Inflammatory macrophage (primary cell): ENCODE data around the gene TMEM132D.

ENCODE experiments used
- DNase-seq, 2 donors: peaks; one replicate each; pipeline ENCODE4 v3.0.0-alpha.2; 2020 to 2022

The TMEM132D gene

DNA sequence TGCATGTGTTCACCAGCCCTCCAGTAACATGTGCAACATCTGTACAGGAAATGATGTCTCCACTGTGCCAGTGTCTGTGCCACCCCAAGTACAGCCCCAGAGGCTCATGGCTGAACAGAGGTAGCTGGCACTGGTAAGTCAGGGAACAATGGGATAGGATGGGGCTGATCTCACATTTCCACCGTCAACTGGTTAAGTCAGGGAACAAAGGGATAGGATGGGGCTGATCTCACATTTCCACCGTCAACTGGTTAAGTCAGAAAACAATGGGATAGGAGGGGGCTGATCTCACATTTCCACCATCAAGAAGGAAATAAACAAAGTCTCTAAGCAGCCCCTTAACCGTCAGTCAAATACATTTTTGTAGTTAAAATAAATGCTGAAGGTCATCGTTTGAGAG is 246.6 kb downstream of the TMEM132D start:
- DNase-seq: no peak

DNA sequence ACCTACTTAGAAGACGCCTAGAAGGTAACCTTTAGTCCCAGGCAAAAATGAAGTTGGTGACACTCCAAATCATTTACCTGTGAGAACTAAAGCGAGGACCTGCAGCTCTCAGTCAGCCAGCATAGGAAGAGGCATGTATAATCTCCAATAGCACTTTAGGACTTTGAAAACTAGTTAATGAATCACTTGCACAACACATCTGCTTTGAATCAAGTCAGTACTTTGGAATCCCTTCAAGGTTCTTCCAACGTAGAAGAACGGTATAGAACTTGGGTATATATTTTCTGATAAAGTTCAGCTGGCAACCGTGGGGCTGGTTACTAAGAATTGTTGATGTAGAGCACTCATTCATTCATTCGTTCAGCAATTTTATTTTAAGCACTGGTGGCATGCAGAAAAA is 251.9 kb downstream of the TMEM132D start:
- no peak for DNase-seq

DNA sequence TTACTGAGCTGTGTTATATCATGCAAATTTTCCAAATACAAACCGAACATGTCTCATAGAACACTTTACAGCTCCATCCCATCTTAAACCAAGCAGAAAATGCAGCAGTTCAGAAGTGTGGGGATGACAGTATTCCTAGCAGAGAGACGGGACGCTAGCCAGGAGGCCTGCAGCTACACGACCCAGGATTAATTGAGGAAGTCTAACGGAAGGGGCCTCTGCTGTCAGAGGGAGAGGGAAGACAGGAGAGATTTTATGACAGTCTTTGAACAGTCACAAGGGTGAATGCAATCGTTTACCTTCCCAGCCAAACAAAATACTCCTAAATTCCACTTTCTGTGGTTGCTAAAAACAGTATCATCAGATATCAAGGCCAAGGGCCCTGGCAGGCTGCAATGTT is 261.9 kb downstream of the TMEM132D start:
- no peak for DNase-seq

DNA sequence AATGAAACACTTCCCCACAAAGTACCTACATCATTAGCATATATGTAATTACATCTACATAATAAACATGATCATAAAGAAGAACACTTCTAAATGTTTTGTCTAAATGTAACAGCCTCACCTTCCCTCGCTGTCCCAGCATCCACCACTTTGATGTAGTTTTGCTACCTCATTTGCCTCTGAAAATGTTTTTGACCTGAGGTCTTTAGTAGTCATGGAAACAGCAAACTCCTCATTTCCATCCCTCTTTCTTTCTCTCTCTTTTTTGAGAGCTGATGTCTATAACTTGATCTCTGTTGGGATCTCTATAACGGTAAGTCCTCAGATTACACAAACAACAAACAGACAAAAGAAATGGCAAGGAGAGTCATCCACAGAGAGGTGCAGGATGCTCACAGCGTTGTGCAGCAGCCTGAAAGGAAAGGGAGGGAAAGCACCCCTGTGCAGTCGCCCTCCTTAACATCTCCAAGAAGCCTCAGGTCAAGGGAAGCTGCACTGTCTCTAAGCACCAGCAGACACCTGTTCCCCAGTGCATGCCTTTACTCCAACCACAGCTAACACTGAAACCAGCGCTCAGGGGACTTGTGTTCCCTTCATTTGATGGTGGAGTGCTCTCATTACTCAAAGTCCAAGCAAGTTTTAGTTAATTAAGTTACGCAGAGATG is 268.7 kb downstream of the TMEM132D start:
- DNase-seq: no peak

DNA sequence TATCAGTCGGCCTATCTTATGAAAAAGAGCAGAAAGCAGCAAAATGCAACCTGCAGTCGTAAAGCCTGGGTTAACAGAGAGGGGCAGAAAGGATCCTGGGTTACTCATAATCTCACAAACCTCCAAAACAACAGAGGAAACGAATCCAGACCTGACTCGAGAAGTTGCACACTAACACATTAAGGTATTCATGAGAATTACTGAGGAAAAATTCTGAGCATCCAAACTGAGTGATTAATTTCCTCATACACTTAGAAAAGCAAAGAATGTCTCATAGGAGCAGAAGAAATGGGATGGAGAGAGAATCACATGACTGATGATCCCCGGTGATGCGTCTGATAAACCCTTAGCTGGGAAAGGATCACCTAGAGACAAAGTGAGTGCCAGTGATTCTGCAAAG is 272.5 kb downstream of the TMEM132D start:
- no peak for DNase-seq

DNA sequence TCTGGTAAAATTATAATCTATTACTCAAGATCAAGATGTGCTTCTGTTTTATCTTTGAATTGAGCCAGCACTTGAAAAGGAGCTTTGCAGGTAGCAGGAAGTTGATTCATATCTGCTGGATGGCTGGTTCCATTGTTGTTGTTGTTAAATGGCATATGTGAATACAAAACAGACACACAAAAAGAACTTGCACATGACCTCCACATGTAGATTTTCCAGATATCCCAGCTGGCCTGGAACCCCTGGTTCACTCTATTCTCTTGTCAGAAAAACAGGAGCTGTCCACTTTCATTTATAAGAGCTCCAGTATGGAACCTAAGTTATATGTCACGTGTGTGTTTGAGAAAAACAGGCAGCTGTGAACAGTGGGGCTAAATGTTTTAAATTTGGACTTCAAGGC is 273.9 kb downstream of the TMEM132D start:
- DNase-seq: no peak

DNA sequence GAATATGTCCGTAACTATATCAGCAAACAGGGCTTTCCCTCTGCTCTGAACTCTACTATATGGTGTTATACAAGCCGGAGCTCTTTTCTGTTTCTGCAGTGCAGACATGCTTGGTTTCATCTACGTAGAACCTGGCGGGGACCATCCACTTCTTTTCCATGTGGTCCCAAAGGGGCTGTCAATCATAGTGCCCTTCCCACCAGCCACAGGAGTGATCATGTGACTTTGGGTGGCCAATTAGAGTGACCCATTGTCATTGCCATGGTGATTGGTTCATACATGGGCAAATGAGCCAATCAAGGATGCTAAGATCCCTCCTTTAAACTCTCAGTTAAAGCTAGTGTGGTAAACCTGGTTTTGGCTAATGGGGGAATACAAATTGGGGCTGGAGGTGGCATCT is 281.3 kb downstream of the TMEM132D start:
- DNase-seq: no peak

DNA sequence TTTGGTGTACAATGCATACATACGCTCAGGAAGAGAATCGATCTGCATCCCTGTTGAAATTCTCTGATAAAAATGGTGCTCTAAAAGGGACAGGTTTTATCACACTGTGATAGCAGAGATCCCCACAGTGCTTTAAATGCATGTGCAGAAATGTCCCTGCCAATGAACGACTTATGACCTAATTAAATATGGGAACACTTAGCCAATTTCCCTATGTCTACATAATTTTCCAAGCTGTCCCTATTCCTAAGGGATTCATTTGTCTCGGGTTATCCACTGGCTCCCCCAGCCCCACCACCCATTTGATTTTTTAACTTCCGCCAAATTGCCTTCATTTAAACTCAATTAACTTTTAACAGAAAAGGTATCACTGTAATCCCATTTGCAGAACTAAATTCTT is 284.6 kb downstream of the TMEM132D start:
- DNase-seq: no peak

DNA sequence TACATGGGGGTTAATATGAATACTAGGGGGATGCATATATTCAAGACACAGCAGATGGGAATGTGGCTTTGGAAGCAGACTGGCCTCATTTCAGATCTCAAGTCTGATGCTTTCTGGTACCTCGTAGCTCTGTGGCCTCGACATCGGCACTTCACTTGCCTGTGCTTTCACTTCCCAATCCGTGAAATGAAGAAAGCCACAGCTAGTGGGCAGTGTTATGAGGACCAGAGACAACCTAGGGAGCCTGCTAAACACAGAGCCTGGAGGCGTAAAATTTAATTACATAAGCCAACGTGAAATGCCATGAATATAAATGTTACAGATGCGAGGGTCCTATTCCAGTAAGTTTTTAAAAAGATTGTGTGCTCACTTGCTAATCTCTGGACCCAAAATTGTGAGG is 286.0 kb downstream of the TMEM132D start:
- no peak for DNase-seq

DNA sequence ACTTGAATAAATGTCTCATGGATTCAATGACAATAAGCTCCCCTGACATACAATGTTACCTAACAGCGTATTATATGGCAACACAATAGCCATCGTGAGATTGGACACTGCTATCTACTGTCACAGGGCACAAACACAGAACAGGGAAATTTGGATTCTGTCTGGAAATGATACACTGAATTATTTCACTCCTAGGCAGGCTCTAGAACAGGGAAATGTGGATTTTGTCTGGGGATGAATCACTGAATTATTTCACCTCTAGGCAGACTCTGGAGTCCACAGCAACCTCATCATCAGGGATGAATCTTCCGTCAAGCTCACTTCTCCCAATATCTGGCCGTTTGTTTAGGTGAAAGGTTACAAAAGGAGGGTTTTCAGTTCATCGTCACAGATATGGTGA is 288.8 kb downstream of the TMEM132D start:
- no peak for DNase-seq

DNA sequence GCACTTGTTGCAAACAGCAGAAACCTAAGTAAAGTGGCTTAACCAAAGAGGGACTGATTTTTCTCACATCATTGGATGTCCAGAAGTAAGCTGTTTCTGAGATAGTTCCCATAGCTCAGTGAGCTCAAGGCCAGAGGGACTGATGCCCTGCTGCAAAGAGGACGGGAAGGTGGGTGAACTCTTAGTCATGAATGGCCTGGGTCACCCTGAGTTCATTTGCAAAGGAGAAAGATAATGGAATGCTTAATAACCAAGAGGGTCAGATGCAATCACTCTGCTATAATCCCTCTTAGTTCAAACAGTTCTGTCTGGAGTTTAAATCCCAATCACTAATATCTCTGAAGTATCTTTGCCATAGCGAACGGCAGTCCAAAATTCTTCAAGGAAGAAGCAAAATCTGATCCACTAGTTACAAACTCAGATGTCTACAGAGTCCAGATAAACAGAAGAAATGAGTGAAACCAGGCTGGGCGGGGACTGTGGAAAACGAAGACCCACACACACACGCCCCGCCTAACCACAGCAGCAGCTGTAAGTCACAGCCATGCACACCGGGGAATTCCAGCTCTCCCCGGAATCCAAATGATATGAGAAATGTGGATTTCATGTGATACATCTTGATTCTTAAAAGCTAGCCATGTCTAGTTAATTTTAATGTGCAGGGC is 289.5 kb downstream of the TMEM132D start:
- DNase-seq: no peak

DNA sequence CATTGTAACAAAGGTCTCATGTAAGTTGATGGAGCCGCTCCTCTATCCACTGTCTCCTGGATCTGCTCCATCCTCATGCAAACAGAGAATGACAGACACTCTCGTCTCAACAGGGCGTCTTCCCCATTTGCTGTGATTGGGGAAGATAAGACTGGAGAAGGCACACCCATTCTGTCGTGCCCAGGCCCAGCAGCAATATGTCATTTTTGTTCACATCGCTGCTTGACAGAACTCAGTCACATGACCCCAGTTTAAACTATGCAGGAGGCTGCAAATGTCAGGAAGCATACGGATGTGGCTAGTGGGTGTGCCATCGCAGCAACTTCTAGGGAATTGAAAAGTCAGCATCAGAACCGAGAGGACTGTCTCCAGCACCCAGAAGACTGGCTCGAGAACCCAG is 290.5 kb downstream of the TMEM132D start:
- no peak for DNase-seq

DNA sequence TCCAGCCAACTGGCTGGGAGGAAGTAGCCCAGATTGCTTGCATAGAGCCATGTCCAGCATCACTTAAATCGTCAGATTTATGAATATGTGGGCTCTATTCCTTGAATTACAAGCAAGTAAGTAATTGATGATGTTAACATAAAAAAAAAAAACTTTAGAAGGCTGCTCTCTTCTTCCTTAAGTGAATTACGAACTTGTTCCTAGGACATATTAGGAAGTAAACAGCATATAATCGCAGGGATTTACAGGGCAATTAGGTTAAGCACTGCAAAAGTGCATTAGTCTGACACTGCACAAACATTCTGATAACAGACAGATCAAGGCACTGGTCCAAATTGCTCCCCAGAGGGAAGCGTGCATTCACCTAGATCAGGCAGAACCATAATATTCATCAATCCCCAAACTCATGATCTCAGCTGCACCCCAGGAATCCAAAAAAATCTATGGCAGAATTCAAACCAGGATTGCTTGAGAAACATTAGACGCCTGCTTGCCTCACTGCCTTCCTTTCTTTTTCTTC is 293.2 kb downstream of the TMEM132D start:
- no peak for DNase-seq

DNA sequence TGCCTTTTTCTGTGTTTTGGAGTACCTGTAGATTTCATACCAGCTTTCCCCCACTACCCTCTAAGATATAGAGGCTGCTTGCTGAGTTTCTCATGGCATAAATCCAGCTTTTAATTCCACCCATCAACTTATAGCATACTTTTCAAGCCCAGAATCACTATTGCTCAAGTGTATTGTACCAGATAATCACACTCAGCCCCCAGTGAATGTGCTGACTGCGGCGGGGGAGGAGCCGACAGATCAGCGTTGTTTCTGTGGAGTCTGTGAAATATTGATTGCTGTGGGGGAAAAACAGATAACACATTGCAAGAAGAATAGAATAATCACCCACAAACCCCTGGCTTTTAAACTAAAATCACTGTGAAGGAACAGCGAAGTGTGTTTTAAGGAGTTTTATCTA is 296.1 kb downstream of the TMEM132D start:
- no peak for DNase-seq

DNA sequence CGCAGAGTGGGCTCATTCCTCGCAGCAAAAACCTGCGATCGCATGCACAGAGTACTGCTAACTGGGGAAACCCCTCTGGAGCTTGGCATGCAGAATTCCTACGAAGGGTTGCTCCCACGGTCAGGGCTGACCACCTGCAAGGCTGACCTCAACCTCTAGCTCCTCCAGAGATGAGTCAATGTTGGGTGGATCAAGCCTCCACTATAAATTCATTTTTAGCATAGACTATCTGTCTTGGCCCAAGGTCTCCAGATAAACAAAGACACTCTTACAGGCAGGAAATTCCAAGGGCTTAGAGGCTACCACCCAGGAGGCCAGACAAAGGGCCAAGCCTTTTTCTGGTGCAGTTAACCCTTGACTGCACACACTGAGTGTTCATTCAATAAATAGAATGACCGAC is 296.5 kb downstream of the TMEM132D start:
- no peak for DNase-seq

DNA sequence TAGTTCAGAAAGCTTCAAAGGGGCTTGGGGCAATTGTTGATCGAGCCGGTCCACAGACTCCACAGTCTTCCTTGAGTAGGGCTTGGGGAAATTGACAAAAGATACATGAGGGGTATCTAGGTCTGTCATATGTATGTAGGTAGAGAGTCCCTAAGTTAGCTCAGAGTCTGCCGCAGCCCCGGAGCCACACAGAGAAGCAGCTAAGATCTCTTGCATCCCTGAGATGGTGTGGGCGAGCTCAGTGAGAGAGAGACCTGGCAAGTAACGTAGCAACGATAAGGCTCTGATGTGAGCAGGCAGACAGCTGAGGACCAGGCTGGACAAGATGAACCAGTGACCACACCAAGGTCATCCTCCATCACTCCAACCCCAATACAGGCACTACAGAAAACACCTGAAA is 297.6 kb downstream of the TMEM132D start:
- DNase-seq: no peak

DNA sequence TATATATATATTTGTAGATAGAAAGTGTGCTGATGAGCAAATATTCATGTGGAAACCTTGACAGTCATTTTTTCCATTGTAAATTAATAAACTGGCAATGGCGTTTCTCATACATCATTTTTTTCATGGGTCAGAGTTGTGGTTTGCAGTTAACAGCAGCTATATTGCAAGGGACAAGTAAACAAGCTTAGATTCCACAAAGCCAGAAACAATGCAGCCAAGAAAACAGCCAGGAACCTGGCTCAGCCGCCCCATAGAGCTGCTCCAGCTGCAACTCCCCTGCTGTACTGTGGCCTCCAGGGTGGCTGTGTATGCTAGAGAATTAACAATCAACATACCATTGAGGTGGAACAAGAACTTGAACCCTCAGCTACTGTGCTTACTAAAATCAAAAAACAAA is 298.2 kb downstream of the TMEM132D start:
- DNase-seq: no peak

DNA sequence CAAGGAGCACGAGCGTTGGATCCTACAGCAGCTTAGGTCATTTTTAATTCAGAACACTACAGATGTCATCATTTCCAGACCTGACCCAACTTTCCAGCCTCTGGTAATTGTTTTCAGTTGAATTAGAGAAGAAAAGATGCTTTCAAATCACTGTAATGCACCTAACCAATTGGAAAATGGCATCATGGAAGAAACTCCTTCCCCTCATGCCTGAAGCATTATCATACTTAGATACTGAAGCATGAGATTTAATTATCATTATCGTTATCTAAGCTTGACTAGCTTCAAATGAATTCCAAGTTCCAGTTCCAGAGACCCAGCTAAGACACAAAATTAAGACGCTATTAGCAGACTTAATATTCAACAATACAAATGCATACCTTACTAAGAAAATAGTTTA is 299.3 kb downstream of the TMEM132D start:
- no peak for DNase-seq

DNA sequence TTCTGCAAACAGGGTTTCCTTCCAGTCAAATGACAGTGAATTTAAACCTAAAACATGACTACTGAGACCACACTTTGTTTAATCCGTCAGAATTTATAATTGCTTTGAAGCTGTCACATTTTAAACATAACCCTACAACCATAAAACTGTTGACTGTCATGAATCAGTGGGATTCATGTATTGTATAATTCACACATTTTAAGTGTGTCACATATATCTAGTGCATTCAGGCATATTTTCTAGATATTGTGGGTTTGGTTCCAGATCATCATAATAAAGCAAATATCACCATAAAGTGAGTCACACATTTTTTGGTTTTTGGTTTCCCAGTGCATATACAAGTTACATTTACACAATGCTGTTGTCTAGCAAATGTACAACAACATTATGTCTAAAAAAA is 304.4 kb downstream of the TMEM132D start:
- no peak for DNase-seq

DNA sequence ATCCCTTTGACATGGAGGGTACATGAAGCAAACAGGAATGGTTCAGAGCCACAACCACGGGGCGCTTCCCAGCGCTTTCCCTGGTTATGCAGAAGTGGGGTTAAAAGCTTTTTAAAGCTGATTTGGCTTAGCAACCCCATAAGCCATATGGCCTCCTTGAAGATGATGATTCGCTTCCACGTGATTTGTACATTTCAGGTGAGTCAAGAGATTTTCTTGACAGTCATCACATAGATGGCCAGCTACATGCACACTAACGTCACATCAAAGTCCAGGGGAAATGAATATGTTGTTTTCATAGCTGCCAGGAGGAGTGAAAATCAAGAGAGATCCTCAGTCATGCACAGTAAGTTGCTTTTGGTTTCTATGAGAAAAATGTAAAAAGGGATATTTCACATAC is 309.7 kb downstream of the TMEM132D start:
- no peak for DNase-seq

DNA sequence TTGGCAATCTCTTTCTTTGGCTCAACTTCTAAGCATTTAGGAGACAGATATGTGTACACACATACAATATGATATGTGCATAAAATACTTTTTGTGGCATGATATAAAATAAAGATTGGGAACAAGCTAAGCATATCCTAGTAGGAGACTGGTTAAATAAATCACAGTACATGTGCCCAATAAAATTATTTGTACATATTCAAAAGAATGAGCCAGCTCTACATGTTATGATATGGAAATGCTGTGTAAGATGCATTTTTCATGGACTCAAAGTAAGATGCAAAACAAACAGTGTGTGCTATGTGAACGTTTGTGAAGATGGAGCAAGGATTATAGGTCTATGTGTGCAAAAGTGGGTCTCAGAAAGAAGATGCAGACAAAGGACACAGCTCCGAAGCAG is 311.4 kb downstream of the TMEM132D start:
- DNase-seq: no peak

DNA sequence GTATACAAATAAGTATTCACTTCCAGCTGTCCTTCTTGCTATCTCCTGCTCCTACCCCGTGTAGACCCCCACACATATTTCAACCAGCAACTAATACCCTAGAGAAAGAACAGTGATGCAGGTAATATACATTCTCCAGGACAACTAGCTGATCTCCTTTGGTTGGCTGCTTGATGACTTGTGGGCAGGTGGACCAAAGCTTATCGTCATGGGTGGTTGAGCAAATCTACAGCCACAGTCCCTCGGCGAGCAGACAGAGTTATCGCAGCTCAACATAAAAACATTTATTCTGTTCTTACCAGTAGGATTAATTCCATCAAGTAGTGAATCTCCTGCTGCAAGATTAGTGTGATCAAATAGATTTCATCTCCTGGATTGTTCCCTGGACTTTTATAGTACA is 314.3 kb downstream of the TMEM132D start:
- DNase-seq: no peak

DNA sequence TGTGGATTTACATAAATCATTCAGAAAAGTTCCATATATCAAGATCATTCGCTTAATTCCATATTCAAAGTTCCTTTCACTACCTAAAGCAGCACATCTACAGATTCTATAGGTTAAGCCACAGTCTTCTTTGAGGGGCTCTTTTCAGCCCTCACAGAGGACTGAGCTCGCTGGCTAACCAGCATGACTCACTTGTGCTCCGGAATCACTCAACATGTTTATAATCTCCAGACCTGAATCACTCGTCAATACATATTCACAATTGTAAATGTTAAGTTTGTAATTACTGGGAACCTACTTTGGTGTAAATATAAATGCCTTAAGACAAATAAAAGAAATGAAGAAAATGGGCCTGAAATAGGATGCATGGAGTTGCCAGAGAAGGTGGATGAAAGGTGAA is 315.7 kb downstream of the TMEM132D start:
- no peak for DNase-seq

DNA sequence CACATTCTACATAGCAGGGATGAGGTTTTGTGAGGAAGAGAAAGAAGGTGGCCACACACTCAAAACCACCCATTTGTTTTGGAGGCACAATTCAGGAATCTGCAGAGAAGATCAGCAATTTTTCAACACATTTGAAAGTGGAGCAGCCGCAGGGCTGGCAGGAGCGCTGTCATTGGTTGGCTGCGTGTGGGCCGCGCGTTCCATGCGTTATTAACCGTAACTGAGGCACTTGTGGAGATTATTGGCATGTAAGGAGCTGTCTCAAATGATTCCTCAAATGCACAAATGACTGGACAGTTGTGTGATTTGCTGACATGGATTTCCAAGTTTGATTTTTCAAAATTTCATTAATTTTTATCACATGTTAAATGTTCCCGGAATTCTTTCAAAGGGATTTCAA is 318.5 kb downstream of the TMEM132D start:
- no peak for DNase-seq

DNA sequence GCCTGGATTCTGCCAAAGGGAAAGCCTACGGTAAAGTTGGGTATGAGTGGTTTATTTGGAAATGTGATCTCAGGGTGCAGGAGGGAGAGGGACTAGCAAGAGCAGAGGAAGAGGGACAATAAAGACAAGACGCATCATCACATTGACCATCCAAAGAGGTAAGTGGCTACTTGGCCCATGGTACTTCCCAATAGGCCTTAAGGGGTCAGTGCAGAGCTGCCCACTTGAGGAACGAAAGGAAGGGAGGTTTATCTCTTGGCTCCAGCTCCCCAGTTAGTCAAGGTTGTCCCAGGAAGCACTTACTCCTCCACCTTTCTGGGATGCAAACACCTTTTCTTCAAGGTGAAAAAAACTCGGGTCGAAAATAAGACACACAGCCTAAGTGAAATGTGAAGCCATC is 323.9 kb downstream of the TMEM132D start:
- no peak for DNase-seq
